Measurements from ENCODE around the gene TMEFF1. TPM values are rescaled to one million over a fixed set of nuclear protein-coding genes. Genes with fewer than 3 reads are reported as not detected.

TMEFF1 gene
- total RNA-seq, 4 donors from 2014 or later = 8.4 TPM; not detected in 3

DNA sequence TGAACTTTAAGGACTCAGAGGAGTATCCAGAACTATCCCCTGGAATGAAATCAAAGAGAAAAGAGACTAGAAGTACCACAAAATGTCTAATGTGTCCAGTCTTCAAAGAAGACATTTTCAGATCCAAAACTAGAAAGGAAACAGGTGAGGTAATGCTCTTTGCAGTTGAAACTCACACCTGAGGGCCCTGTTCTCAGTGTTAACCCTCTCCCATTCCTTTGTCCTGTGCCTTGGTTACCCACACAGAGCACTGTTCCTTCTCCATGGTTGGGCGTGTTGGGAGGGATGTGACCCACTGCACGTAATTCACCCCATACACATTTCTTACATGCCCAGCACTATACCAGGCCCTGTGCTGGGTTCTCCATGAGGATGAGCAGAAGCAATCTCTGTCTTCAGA is 24.7 kb upstream of the TMEFF1 start:
- intact Hi-C loops (cut with DNase I; ENCODE audit: low total_unique reads) = no loop called here
- no peak for TF ChIP-seq POLR2A (IDR thresholded peaks at IDR 0.05)
- H3K36me3 ChIP-seq = no peaks in the 10 kb centered on the region
- H3K9me3 ChIP-seq = no peaks in the 10 kb centered on the region
- H3K27ac ChIP-seq = no peak overlapping the region
- no peak overlapping the region for H3K4me3 ChIP-seq
- no peaks in the 10 kb centered on the region for H3K27me3 ChIP-seq
- no peaks in the 10 kb centered on the region for H3K4me1 ChIP-seq
- no peak for DNase-seq

DNA sequence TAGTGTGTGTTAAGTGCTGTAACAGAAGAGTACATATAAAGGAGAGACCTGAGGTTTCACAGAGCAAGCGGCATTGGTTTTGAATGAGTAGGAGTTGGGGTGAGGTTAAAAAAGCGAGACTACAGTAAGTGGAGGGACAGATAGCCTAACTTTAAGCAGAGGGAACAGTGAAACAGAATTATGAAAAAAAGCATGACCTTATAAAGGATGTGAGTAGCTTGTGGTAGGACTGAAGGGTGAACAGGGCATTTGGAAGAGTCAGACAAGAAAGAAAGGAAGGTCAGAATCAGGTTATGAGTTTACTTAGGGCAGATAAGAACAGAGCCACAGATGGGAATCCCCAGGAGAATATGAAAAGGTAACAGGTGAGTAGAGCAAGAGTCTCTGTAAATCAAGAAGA is 23.5 kb upstream of the TMEFF1 start:
- no peak for DNase-seq
- intact Hi-C loops (cut with DNase I; ENCODE audit: low total_unique reads) = no loop called here
- Histone ChIP-seq H3K4me1 (no peaks in the 10 kb centered on the region), H3K4me3 (no peak overlapping the region), H3K36me3 (no peaks in the 10 kb centered on the region), H3K27ac (no peak overlapping the region), H3K9me3 (no peaks in the 10 kb centered on the region), H3K27me3 (no peaks in the 10 kb centered on the region)
- TF ChIP-seq POLR2A (IDR thresholded peaks at IDR 0.05) = no peak
- TF ChIP-seq, protein P1, sequence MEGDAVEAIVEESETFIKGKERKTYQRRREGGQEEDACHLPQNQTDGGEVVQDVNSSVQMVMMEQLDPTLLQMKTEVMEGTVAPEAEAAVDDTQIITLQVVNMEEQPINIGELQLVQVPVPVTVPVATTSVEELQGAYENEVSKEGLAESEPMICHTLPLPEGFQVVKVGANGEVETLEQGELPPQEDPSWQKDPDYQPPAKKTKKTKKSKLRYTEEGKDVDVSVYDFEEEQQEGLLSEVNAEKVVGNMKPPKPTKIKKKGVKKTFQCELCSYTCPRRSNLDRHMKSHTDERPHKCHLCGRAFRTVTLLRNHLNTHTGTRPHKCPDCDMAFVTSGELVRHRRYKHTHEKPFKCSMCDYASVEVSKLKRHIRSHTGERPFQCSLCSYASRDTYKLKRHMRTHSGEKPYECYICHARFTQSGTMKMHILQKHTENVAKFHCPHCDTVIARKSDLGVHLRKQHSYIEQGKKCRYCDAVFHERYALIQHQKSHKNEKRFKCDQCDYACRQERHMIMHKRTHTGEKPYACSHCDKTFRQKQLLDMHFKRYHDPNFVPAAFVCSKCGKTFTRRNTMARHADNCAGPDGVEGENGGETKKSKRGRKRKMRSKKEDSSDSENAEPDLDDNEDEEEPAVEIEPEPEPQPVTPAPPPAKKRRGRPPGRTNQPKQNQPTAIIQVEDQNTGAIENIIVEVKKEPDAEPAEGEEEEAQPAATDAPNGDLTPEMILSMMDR (IDR thresholded peaks at IDR 0.05) = no peak

DNA sequence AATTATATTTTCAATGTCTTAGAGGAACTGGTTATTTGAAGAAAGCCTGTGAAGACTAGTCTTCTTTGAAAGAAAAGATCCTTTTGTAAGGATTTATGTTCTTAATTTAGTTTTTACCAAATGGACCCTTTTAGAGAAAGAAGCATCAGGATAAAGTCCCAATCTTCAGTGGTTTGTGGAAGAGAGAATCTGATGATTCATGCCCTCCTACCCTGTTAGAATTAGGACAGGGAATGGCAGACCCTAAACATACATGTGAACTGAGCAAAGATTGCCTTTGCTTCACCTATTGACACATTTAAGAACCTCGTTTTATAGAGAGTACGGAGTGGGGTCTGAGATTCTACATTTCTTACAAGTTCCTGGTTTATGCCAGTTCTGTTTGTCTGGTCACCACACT is 20.1 kb upstream of the TMEFF1 start:
- Histone ChIP-seq H3K4me3 (no peak overlapping the region), H3K27me3 (no peaks in the 10 kb centered on the region), H3K27ac (no peak overlapping the region), H3K9me3 (no peaks in the 10 kb centered on the region), H3K36me3 (no peaks in the 10 kb centered on the region), H3K4me1 (no peaks in the 10 kb centered on the region)
- DNase-seq = no peak
- no peak for TF ChIP-seq POLR2A (IDR thresholded peaks at IDR 0.05)
- TF ChIP-seq, protein P1 (IDR thresholded peaks at IDR 0.05) = no peak
- intact Hi-C loops (cut with DNase I; ENCODE audit: low total_unique reads) = no loop called here

DNA sequence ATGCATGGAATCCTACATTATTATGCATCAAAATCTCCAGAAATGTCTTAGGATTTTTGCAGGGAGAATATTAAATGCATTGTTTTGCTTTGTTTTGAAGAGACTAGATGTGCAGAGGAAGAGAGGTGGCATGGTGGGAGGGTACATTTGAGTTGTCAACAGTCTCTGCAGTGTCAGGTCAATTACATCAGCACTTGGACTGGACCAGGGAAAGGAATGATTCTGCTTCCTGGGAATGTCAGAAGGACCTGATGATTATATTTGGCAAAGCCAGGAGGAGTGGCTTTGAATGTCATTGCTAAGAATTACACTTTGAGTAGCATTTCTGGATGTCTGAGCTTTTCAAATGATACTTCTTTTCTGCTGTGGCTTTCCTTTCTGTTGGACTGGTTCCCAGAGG is 17.5 kb upstream of the TMEFF1 start:
- Histone ChIP-seq H3K9me3 (no peaks in the 10 kb centered on the region), H3K27ac (no peak overlapping the region), H3K4me3 (no peak overlapping the region), H3K4me1 (no peaks in the 10 kb centered on the region), H3K27me3 (no peaks in the 10 kb centered on the region), H3K36me3 (no peaks in the 10 kb centered on the region)
- DNase-seq = no peak
- TF ChIP-seq POLR2A (IDR thresholded peaks at IDR 0.05) = no peak
- TF ChIP-seq, protein P1 (IDR thresholded peaks at IDR 0.05) = no peak
- intact Hi-C loops (cut with DNase I; ENCODE audit: low total_unique reads) = no loop called here

DNA sequence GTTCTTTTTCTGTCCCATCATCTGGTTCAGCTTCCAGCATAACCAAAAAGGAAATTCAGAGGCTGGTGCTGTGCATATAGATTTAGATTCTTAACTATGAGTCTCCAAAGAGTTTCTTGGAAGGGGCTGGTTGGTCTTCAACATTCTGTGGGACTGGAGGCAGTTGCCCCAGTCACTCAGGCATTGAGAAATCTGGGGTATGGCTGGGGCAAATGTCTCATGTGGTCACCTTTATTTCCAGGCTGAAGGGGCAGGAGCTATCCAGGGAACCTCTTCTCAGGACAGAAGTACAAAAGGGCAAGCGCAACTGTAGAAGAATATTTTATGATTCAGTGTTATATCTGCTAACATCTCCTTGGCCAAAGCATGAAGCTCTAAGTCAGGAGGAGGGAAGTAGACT is 15.4 kb upstream of the TMEFF1 start:
- no peaks in the 10 kb centered on the region for H3K4me1 ChIP-seq
- TF ChIP-seq POLR2A (IDR thresholded peaks at IDR 0.05) = no peak
- TF ChIP-seq, protein P1 (IDR thresholded peaks at IDR 0.05) = no peak
- intact Hi-C loops (cut with DNase I; ENCODE audit: low total_unique reads) = no loop called here
- no peak for DNase-seq
- no peaks in the 10 kb centered on the region for H3K27me3 ChIP-seq
- H3K27ac ChIP-seq = no peak overlapping the region
- H3K4me3 ChIP-seq = no peak overlapping the region
- H3K9me3 ChIP-seq = no peaks in the 10 kb centered on the region
- H3K36me3 ChIP-seq = no peaks in the 10 kb centered on the region

DNA sequence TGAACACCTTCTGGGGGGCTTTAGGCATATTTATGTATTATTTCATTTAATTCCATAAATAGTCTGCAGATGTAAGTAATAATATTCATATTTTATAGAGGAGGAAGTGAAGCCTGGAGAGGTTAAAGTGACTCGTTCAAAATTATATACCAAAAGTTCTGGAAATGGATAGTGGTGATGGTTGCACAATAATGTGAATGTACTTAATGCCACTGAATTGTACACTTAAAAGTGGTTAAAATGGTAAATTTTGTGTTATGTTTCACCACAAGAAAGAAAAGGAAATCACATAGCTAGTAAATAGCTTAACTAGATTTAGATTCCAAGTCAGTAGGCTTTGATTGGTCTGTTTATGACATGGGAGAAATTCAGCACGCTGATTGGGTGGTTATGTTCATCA is 13.0 kb upstream of the TMEFF1 start:
- intact Hi-C loops (cut with DNase I; ENCODE audit: low total_unique reads) = no loop called here
- Histone ChIP-seq H3K4me3 (no peak overlapping the region), H3K27me3 (no peaks in the 10 kb centered on the region), H3K4me1 (no peaks in the 10 kb centered on the region), H3K36me3 (no peaks in the 10 kb centered on the region), H3K27ac (no peak overlapping the region), H3K9me3 (no peaks in the 10 kb centered on the region)
- no peak for DNase-seq
- TF ChIP-seq, protein P1 (IDR thresholded peaks at IDR 0.05) = no peak
- no peak for TF ChIP-seq POLR2A (IDR thresholded peaks at IDR 0.05)
